Hepatocyte (in vitro differentiated cells): ENCODE data around the gene PARP6. TPM values are rescaled to one million over a fixed set of nuclear protein-coding genes. Genes with fewer than 3 reads are reported as not detected.
A peak's percentile ranks its signal among the peaks of the same experiment; 100 is the strongest.

Experiments used
- DNase-seq: peaks from one replicate; pipeline ENCODE4 v3.0.0-alpha.2; 2016; ENCODE audit warnings: low spot score
- H2AFZ ChIP-seq: fragments of 200-600 bp; sonication (generic); 2 replicates; pipeline ENCODE4 v1.6.0; 2016; ENCODE audit warnings: antibody characterized with exemption, mild to moderate bottlenecking
- H3K27ac ChIP-seq: fragments of 200-600 bp; sonication (generic); 2 replicates; pipeline ENCODE4 v1.5.1; 2016; ENCODE audit warnings: mild to moderate bottlenecking
- H3K27me3 ChIP-seq: fragments of 200-600 bp; sonication (generic); 2 replicates; pipeline ENCODE4 v1.6.1; 2016
- H3K36me3 ChIP-seq: fragments of 200-600 bp; sonication (generic); replicated peaks from 2 replicates; pipeline ENCODE4 v1.5.1; 2016; ENCODE audit warnings: low read depth; ENCODE audit not compliant: insufficient read depth
- H3K4me1 ChIP-seq: fragments of 200-600 bp; sonication (generic); 2 replicates; pipeline ENCODE4 v1.5.1; 2016; ENCODE audit warnings: mild to moderate bottlenecking, moderate library complexity; ENCODE audit not compliant: insufficient read depth
- H3K4me2 ChIP-seq: fragments of 200-600 bp; sonication (generic); 2 replicates; pipeline ENCODE4 v1.6.0; 2016
- H3K4me3 ChIP-seq: fragments of 200-600 bp; sonication (generic); 2 replicates; pipeline ENCODE4 v1.5.1; 2016; ENCODE audit warnings: mild to moderate bottlenecking
- H3K79me2 ChIP-seq: fragments of 200-600 bp; sonication (generic); 2 replicates; pipeline ENCODE4 v1.6.0; 2017; ENCODE audit warnings: mild to moderate bottlenecking
- H3K9me2 ChIP-seq: fragments of 200-600 bp; sonication (generic); replicated peaks from 2 replicates; pipeline ENCODE4 v1.6.0; 2017; ENCODE audit warnings: mild to moderate bottlenecking; ENCODE audit not compliant: insufficient read depth
- H3K9me3 ChIP-seq: fragments of 200-600 bp; sonication (generic); 2 replicates; pipeline ENCODE4 v1.5.1; 2016; ENCODE audit warnings: low read depth, mild to moderate bottlenecking
- H4K20me1 ChIP-seq: fragments of 200-600 bp; sonication (generic); 2 replicates; pipeline ENCODE4 v1.6.0; 2016; ENCODE audit warnings: mild to moderate bottlenecking; ENCODE audit not compliant: insufficient read depth, poor library complexity, severe bottlenecking
- EZH2 ChIP-seq: fragments of 200-600 bp; sonication (generic); IDR thresholded peaks from 2 replicates; pipeline ENCODE4 v1.6.1; 2016; ENCODE audit warnings: antibody characterized with exemption, mild to moderate bottlenecking, borderline replicate concordance
- EZH2phosphoT487 ChIP-seq: fragments of 200-600 bp; sonication (generic); IDR thresholded peaks from one replicate; pipeline ENCODE4 v1.6.1; 2018; ENCODE audit warnings: antibody characterized with exemption, mild to moderate bottlenecking, low read depth, moderate library complexity; ENCODE audit not compliant: unreplicated experiment, severe bottlenecking
- WGBS: methylation state at CpG from one replicate; pipeline ENCODE4 v1.1.6; 2016; ENCODE audit warnings: low lambda C conversion rate; ENCODE audit errors: missing lambda C conversion rate; 5-methylcytosine and 5-hydroxymethylcytosine counted together
- polyA plus RNA-seq: library from polyadenylated mRNA; unstranded; fragments of >200 nt; fragmentation: Nextera tagmentation; extraction: Ambion mirVana; gene quantifications from 2 replicates; pipeline ENCODE4 v1.2.1, GENCODE V29; 2016
- total RNA-seq: library from RNA; depleted of rRNA; stranded (reverse); fragments of >200 nt; gene quantifications from 2 replicates; pipeline ENCODE4 v1.2.3, GENCODE V29; 2014
- TF ChIP-seq, protein P1 (sequence below): fragments of 200-600 bp; sonication (generic); IDR thresholded peaks from 2 replicates; pipeline ENCODE4 v1.5.1; 2016; ENCODE audit warnings: antibody characterized with exemption, mild to moderate bottlenecking; ENCODE audit not compliant: poor library complexity

Gene PARP6
- total and polyA plus RNA-seq, 2 experiments from 2014 or later = 57.1 to 61.4 TPM

DNA sequence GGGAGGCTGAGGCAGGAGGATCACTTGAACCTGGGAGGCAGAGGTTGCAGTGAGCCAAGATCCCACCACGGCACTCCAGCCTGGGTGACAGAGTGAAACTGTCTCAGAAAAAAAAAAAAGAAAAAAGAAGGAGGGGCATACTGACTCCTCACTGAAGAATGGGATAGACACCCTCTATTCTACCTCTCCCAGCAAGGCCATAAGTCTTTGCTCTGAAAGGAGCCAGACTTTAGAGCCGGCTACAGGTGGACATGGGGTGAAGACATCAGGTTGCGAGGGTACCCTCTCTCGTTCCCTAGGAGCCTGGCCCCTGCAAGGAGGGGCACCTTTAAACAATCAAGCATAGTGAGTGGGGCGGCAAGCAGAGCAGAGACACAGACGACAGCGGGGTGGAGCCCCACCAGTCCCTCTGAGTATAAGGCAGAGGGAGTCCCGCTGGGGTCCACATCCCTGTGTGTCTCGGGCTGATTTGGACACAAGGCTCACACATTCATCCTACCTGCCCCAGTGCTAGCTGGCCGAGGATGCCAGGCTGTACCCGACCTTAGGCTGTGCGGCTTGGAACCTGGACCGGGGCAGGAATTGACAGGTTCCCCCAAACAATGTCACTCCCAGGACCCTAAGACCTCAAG is 75.8 kb downstream of the PARP6 start:
- H3K4me3 ChIP-seq = no peak overlapping the region
- H3K4me1 ChIP-seq = no peaks in the 10 kb centered on the region
- H3K27me3 ChIP-seq = peaks cover 13% of the 10 kb centered on the region
- H3K27ac ChIP-seq = no peak overlapping the region
- DNase-seq = no peak
- H2AFZ ChIP-seq = peak overlapping the region; percentile 68
- no peaks in the 10 kb centered on the region for H3K9me3 ChIP-seq
- H3K9me2 ChIP-seq = no peaks in the 10 kb centered on the region
- no peaks in the 10 kb centered on the region for H3K79me2 ChIP-seq
- no peaks in the 10 kb centered on the region for H3K36me3 ChIP-seq
- no peaks in the 10 kb centered on the region for H4K20me1 ChIP-seq
- peak overlapping the region; percentile 91 for H3K4me2 ChIP-seq
- 67% methylated on average over 13 of the region's 13 CpGs for WGBS
- TF ChIP-seq, protein P1, sequence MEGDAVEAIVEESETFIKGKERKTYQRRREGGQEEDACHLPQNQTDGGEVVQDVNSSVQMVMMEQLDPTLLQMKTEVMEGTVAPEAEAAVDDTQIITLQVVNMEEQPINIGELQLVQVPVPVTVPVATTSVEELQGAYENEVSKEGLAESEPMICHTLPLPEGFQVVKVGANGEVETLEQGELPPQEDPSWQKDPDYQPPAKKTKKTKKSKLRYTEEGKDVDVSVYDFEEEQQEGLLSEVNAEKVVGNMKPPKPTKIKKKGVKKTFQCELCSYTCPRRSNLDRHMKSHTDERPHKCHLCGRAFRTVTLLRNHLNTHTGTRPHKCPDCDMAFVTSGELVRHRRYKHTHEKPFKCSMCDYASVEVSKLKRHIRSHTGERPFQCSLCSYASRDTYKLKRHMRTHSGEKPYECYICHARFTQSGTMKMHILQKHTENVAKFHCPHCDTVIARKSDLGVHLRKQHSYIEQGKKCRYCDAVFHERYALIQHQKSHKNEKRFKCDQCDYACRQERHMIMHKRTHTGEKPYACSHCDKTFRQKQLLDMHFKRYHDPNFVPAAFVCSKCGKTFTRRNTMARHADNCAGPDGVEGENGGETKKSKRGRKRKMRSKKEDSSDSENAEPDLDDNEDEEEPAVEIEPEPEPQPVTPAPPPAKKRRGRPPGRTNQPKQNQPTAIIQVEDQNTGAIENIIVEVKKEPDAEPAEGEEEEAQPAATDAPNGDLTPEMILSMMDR = no peak
- no peak for TF ChIP-seq EZH2
- TF ChIP-seq EZH2phosphoT487 = no peak

GRCh38 chr15:72195101-72195511 is 77.2 kb downstream of the PARP6 start:
- no peak overlapping the region for H3K27ac ChIP-seq
- no peak overlapping the region for H3K4me3 ChIP-seq
- TF ChIP-seq, protein P1 = no peak
- no peak for TF ChIP-seq EZH2phosphoT487
- TF ChIP-seq EZH2 = no peak
- H3K9me2 ChIP-seq = no peaks in the 10 kb centered on the region
- H3K4me1 ChIP-seq = no peaks in the 10 kb centered on the region
- H3K27me3 ChIP-seq = peaks cover 13% of the 10 kb centered on the region
- H3K79me2 ChIP-seq = no peaks in the 10 kb centered on the region
- WGBS = 78% methylated on average over 6 of the region's 6 CpGs
- DNase-seq = no peak
- no peaks in the 10 kb centered on the region for H3K9me3 ChIP-seq
- no peaks in the 10 kb centered on the region for H4K20me1 ChIP-seq
- no peak overlapping the region for H2AFZ ChIP-seq
- H3K4me2 ChIP-seq = no peak overlapping the region
- no peaks in the 10 kb centered on the region for H3K36me3 ChIP-seq

DNA sequence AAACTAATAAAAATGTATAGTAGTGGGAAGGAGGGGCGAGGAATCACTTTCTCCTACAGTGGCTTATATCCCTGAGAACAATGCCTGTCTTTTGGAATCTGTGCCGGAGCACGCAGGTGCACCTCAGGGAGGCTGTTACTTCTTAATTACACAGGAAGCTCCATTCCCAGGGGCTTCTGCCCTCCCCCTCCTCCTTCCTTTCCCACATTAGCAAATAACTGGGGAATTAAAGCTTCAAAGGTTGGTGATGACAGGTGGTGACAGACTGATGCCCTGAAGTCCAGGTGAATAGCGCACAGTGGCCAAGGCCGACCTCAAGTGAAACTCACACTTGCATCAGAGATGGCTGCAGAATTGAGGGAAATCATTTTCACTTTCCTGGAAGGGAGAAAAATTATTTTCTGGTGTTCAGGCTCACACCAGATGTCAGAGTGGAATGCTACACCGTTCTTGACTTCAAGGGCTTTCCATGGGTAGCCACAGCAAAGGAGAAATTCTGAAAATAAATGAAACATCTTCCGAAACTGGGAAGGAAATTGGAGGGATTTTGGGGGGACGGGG is 78.4 kb downstream of the PARP6 start:
- Histone ChIP-seq H3K79me2 (no peaks in the 10 kb centered on the region), H3K9me3 (no peaks in the 10 kb centered on the region), H3K4me1 (no peaks in the 10 kb centered on the region), H3K27me3 (peaks cover 13% of the 10 kb centered on the region), H3K9me2 (no peaks in the 10 kb centered on the region), H4K20me1 (no peaks in the 10 kb centered on the region), H3K27ac (no peak overlapping the region), H3K36me3 (no peaks in the 10 kb centered on the region), H2AFZ (no peak overlapping the region), H3K4me2 (no peak overlapping the region), H3K4me3 (no peak overlapping the region)
- no peak for TF ChIP-seq EZH2
- TF ChIP-seq EZH2phosphoT487 = no peak
- TF ChIP-seq, protein P1 = no peak
- WGBS = 79% methylated on average over 8 of the region's 8 CpGs
- no peak for DNase-seq
